Loucy (cell line): Measurements from ENCODE around the gene ADAMTSL4.
A peak's percentile ranks its signal among the peaks of the same experiment; 100 is the strongest.

Experiments used
- H2AFZ ChIP-seq: fragments of 200-600 bp; sonication (generic); 2 replicates; pipeline ENCODE4 v1.6.0; 2016; ENCODE audit warnings: antibody characterized with exemption, mild to moderate bottlenecking, low read length, moderate library complexity
- H3F3A ChIP-seq: fragments of 200-600 bp; 2 replicates; pipeline ENCODE4 v1.6.0; 2016; ENCODE audit warnings: antibody characterized with exemption, low read depth, mild to moderate bottlenecking
- H3K27me3 ChIP-seq: fragments of 200-600 bp; sonication (generic); 2 replicates; pipeline ENCODE4 v1.6.1; 2014; ENCODE audit warnings: low read length, mild to moderate bottlenecking; ENCODE audit not compliant: insufficient read depth, poor library complexity, severe bottlenecking
- H3K36me3 ChIP-seq: fragments of 200-600 bp; sonication (generic); 2 replicates; pipeline ENCODE4 v1.6.1; 2016; ENCODE audit warnings: low read length; ENCODE audit not compliant: insufficient read depth
- H3K4me1 ChIP-seq: fragments of 200-600 bp; sonication (generic); 2 replicates; pipeline ENCODE4 v1.5.1; 2014; ENCODE audit warnings: low read length, mild to moderate bottlenecking; ENCODE audit not compliant: insufficient read depth, poor library complexity, severe bottlenecking
- H3K4me2 ChIP-seq: fragments of 200-600 bp; sonication (generic); 2 replicates; pipeline ENCODE4 v1.6.0; 2014; ENCODE audit warnings: antibody characterized with exemption, low read length, low read depth, mild to moderate bottlenecking; ENCODE audit not compliant: poor library complexity, severe bottlenecking
- H3K4me3 ChIP-seq: fragments of 200-600 bp; sonication (generic); 2 replicates; pipeline ENCODE4 v1.5.1; 2014; ENCODE audit warnings: low read length, mild to moderate bottlenecking, mixed read lengths; ENCODE audit not compliant: poor library complexity, severe bottlenecking
- H3K79me2 ChIP-seq: fragments of 200-600 bp; sonication (generic); 2 replicates; pipeline ENCODE4 v1.6.1; 2014; ENCODE audit warnings: low read length; ENCODE audit not compliant: insufficient read depth
- H3K9ac ChIP-seq: fragments of 200-600 bp; sonication (generic); 2 replicates; pipeline ENCODE4 v1.6.0; 2014; ENCODE audit warnings: mild to moderate bottlenecking, low read depth, low read length, moderate library complexity; ENCODE audit not compliant: poor library complexity, severe bottlenecking
- H3K9me2 ChIP-seq: fragments of 200-600 bp; sonication (generic); replicated peaks from 2 replicates; pipeline ENCODE4 v1.6.1; 2016; ENCODE audit warnings: low read depth, low read length, mixed read lengths
- H3K9me3 ChIP-seq: fragments of 200-600 bp; sonication (generic); 2 replicates; pipeline ENCODE4 v1.6.1; 2014; ENCODE audit warnings: mild to moderate bottlenecking, antibody characterized with exemption, low read length, low read depth; ENCODE audit not compliant: insufficient read depth
- H4K20me1 ChIP-seq: fragments of 200-600 bp; sonication (generic); 2 replicates; pipeline ENCODE4 v1.6.0; 2014; ENCODE audit warnings: antibody characterized with exemption, low read length, mild to moderate bottlenecking; ENCODE audit not compliant: insufficient read depth, poor library complexity, severe bottlenecking
- EZH2phosphoT487 ChIP-seq: fragments of 200-600 bp; IDR thresholded peaks from 2 replicates; pipeline ENCODE4 v1.6.1; 2018; ENCODE audit warnings: antibody characterized with exemption, mild to moderate bottlenecking, moderate library complexity, borderline replicate concordance
- TF ChIP-seq, protein P1 (sequence below): fragments of 200-600 bp; sonication (generic); conservative IDR thresholded peaks from 2 replicates; pipeline ENCODE4 v1.5.1; 2014; ENCODE audit warnings: mild to moderate bottlenecking, antibody characterized with exemption, low read length

The ADAMTSL4 gene

DNA sequence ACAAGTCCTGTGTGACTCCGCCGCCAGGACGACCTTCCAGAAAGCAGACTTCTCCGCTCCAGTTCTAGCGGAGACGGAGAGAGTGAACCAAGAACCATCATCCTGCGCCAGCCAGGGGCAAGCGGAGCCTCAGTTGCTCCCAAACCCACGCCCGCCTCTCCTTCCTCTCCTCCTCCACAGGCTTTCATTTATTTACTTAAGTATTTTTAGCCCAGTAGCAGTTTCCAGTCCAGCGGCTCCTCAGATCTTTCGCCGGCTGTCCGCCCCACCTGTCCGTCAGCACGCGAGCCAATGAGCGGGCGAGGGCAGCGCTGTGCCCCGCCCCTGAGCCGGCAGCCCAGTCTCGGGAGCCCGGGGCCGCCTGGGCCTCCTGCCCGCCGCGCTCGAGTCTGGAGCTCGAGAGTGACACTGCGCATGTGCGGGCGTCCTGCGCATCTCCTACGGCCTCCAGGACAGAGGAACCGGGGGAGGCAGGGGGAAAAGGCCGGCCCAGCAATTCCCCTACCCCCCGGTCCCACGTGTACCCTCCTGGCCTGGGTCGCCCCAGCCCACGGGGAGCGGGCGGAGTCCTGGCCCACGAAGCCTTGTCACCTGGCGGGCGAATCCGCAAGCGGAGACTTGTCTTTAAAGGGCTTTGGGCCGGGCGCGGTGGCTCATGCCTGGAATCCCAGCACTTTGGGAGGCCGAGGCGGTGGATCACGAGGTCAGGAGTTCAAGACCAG lies 33.7 kb upstream of the ADAMTSL4 start, which contains the start of gene FALEC:
TSS of gene FALEC (plus strand) at position 425 of the 722 bp plus-strand sequence.
- Histone ChIP-seq H3K9ac (peak within 1 kb of the TSS; percentile 69), H3K27me3 (no peaks in the 10 kb centered on the region), H3K4me1 (peaks cover 11% of the 10 kb centered on the region), H3F3A (no peaks in the 10 kb centered on the region), H3K79me2 (no peaks in the 10 kb centered on the region), H4K20me1 (no peaks in the 10 kb centered on the region), H3K36me3 (no peaks in the 10 kb centered on the region), H3K4me2 (peak within 1 kb of the TSS; percentile 83), H3K9me3 (no peaks in the 10 kb centered on the region), H3K4me3 (peak within 1 kb of the TSS; percentile 78), H3K9me2 (no peaks in the 10 kb centered on the region), H2AFZ (peak within 1 kb of the TSS; percentile 96)
- TF ChIP-seq, protein P1, sequence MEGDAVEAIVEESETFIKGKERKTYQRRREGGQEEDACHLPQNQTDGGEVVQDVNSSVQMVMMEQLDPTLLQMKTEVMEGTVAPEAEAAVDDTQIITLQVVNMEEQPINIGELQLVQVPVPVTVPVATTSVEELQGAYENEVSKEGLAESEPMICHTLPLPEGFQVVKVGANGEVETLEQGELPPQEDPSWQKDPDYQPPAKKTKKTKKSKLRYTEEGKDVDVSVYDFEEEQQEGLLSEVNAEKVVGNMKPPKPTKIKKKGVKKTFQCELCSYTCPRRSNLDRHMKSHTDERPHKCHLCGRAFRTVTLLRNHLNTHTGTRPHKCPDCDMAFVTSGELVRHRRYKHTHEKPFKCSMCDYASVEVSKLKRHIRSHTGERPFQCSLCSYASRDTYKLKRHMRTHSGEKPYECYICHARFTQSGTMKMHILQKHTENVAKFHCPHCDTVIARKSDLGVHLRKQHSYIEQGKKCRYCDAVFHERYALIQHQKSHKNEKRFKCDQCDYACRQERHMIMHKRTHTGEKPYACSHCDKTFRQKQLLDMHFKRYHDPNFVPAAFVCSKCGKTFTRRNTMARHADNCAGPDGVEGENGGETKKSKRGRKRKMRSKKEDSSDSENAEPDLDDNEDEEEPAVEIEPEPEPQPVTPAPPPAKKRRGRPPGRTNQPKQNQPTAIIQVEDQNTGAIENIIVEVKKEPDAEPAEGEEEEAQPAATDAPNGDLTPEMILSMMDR, result no peak
- TF ChIP-seq EZH2phosphoT487, result no peak

DNA sequence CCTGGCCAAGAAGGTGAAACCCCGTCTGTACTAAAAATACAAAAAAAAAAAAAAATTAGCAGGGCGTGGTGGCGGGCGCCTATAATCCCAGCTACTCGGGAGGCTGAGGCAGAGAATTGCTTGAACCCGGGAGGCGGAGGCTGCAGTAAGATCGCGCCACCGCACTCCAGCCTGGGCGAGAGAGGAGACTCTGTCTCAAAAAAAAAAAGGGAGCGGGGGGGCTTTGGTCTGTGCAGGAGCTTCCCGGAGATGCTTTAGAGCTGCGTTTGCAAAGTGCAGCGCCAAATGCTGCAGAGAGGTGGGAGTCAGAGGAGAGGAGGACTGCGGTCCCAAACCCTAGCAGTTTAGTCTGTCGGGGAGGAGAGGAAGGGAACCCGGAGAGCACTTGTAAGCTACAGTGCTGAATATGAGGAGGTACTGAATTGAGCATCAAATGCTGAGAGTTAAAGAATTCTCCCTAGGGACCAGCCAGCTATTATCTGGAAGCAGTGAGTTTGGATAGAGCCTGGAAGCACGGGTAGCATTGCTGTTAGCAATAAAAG lies 33.1 kb upstream of the ADAMTSL4 start:
- Histone ChIP-seq H3K27me3 (no peaks in the 10 kb centered on the region), H2AFZ (peak overlapping the region; percentile 96), H3K9ac (peak overlapping the region; percentile 69)

DNA sequence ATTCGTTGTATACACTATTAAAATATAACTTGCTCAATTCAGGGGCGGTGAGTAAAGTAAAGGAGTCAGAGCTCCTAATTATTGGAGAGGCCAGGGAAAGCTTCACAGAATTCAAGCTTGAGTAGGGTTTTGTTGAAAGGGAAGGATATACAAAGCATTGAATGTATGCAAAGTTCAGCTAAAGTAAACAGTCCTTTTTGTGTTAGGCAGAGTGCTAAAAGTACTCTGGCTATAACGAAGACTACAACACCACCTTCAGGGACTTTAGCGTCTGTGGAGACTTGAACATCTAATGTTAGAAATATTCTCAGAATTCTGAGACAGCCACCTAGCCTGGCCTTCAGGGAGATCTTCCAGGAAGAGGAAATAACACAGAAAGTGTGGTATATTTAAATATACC lies 32.6 kb upstream of the ADAMTSL4 start:
- H3K9ac ChIP-seq, result peak overlapping the region; percentile 69
- H2AFZ ChIP-seq, result peak overlapping the region; percentile 96

More for the DNA sequence above, 33.1 kb upstream of the ADAMTSL4 start:
- TF ChIP-seq EZH2phosphoT487, result no peak
- TF ChIP-seq, protein P1, result no peak
- no peaks in the 10 kb centered on the region for H3F3A ChIP-seq
- no peaks in the 10 kb centered on the region for H4K20me1 ChIP-seq
- no peaks in the 10 kb centered on the region for H3K79me2 ChIP-seq
- no peaks in the 10 kb centered on the region for H3K9me2 ChIP-seq
- peak overlapping the region; percentile 83 for H3K4me2 ChIP-seq
- H3K4me1 ChIP-seq, result peaks cover 11% of the 10 kb centered on the region
- H3K9me3 ChIP-seq, result no peaks in the 10 kb centered on the region
- peak overlapping the region; percentile 78 for H3K4me3 ChIP-seq
- no peaks in the 10 kb centered on the region for H3K36me3 ChIP-seq

More for the DNA sequence above, 32.6 kb upstream of the ADAMTSL4 start:
- Histone ChIP-seq H3K9me3 (no peaks in the 10 kb centered on the region), H3F3A (no peaks in the 10 kb centered on the region), H3K4me3 (peak overlapping the region; percentile 78), H3K4me1 (peaks cover 11% of the 10 kb centered on the region), H3K36me3 (no peaks in the 10 kb centered on the region), H3K9me2 (no peaks in the 10 kb centered on the region), H3K4me2 (peak overlapping the region; percentile 83), H3K79me2 (no peaks in the 10 kb centered on the region), H4K20me1 (no peaks in the 10 kb centered on the region), H3K27me3 (no peaks in the 10 kb centered on the region)
- no peak for TF ChIP-seq EZH2phosphoT487
- TF ChIP-seq, protein P1, result peak; percentile 45; the same call in 1 of the 2 replicates
